RWPE2 (cell line): ENCODE results near the gene PAWR.

Experiments
- ATAC-seq: fragments of 200-7000 bp; cut with Tn5 transposase; 3 replicates; pipeline ENCODE4 v1.9.1; 2021; ENCODE audit warnings: low read depth
- DNase-seq: peaks from one replicate; pipeline ENCODE4 v3.0.0-alpha.2; 2020; ENCODE audit warnings: low spot score
- H3K27ac ChIP-seq: fragments of 450-650 bp; 2 replicates; pipeline ENCODE4 v1.5.1; 2017; ENCODE audit warnings: mild to moderate bottlenecking; ENCODE audit not compliant: poor library complexity, severe bottlenecking
- H3K27me3 ChIP-seq: fragments of 250-450 bp; sonication (Bioruptor Pico); 2 replicates; pipeline ENCODE4 v1.5.1; 2021; ENCODE audit warnings: mild to moderate bottlenecking, moderate library complexity; ENCODE audit not compliant: insufficient read depth, poor library complexity, severe bottlenecking
- H3K36me3 ChIP-seq: fragments of 250-450 bp; sonication (Bioruptor Pico); 2 replicates; pipeline ENCODE4 v1.5.1; 2020; ENCODE audit warnings: low read depth, mild to moderate bottlenecking, moderate library complexity
- H3K4me1 ChIP-seq: fragments of 250-450 bp; sonication (Bioruptor Pico); 2 replicates; pipeline ENCODE4 v1.5.1; 2021; ENCODE audit warnings: mild to moderate bottlenecking, moderate library complexity; ENCODE audit not compliant: insufficient read depth, poor library complexity, severe bottlenecking
- H3K4me3 ChIP-seq: fragments of 250-450 bp; sonication (Bioruptor Pico); 2 replicates; pipeline ENCODE4 v1.5.1; 2021; ENCODE audit warnings: mild to moderate bottlenecking, moderate library complexity; ENCODE audit not compliant: severe bottlenecking
- H3K9me3 ChIP-seq: fragments of 250-450 bp; sonication (Bioruptor Pico); 2 replicates; pipeline ENCODE4 v1.5.1; 2021; ENCODE audit warnings: mild to moderate bottlenecking, moderate library complexity; ENCODE audit not compliant: severe bottlenecking
- TF ChIP-seq, protein P1 (sequence below): fragments of 450-650 bp; IDR thresholded peaks from one replicate; pipeline ENCODE4 v1.5.1; 2017; ENCODE audit warnings: mild to moderate bottlenecking, moderate library complexity; ENCODE audit not compliant: poor library complexity, severe bottlenecking

PAWR gene

DNA sequence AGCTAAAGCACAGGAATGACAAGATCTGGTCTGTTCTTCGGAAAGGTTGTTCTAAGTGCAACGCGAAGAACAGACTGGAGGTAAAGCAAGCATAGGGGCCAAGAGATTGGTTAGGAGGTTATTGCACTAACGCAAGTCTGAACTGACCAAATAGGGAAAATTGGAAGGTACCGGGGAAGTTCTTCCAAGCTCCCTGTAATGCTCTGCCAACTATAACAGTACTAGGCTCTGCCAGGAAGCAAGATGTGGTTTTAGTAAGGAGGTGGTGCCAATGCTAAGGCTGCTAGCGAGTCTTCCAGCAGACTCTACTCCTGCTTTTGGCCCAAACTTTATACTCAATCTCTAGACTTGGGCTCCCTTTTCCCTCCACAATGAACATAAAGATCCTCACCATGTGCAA lies 138.6 kb downstream of the PAWR start:
- Histone ChIP-seq H3K27ac (no peak overlapping the region), H3K4me1 (peaks cover 20% of the 10 kb centered on the region), H3K36me3 (peaks cover 20% of the 10 kb centered on the region), H3K9me3 (no peaks in the 10 kb centered on the region), H3K27me3 (no peaks in the 10 kb centered on the region), H3K4me3 (no peak overlapping the region)
- no peak for ATAC-seq
- DNase-seq, result no peak
- TF ChIP-seq, protein P1, sequence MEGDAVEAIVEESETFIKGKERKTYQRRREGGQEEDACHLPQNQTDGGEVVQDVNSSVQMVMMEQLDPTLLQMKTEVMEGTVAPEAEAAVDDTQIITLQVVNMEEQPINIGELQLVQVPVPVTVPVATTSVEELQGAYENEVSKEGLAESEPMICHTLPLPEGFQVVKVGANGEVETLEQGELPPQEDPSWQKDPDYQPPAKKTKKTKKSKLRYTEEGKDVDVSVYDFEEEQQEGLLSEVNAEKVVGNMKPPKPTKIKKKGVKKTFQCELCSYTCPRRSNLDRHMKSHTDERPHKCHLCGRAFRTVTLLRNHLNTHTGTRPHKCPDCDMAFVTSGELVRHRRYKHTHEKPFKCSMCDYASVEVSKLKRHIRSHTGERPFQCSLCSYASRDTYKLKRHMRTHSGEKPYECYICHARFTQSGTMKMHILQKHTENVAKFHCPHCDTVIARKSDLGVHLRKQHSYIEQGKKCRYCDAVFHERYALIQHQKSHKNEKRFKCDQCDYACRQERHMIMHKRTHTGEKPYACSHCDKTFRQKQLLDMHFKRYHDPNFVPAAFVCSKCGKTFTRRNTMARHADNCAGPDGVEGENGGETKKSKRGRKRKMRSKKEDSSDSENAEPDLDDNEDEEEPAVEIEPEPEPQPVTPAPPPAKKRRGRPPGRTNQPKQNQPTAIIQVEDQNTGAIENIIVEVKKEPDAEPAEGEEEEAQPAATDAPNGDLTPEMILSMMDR, result no peak

DNA sequence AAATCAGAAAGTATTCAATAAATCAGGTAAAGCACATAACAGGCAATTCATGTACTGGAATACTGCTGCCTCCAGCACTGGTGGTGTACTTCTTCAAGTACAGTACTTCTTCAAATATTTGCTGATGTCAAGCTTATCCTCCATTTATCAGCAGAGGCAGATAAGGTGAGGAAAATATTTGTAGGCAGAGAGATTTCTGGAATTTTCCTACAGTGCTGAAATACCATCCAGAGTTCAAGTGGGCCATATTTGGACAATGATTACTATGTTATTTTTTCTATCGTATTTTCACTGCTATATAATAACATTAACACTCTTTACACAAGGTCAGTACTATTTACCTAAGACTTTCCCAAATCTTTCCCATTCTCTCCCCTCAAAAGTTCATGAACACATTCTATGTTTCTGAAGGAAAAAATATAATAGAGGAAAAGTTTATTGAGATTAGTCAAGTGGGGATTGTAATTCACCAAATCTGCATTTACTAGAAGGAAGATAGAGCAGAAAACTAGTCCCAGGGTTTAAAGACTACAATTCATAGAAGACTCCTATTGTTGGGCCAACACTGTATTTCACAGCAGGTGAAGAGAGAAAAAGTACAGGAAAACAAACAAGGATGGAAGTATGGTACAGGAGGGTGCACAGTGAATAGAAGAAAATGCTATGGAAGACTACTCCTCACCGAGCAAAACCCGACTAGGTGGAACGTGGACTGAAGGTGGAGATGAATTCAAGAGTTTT lies 141.1 kb downstream of the PAWR start:
- Histone ChIP-seq H3K4me1 (peaks cover 37% of the 10 kb centered on the region), H3K27ac (peak overlapping the region; percentile 99)

DNA sequence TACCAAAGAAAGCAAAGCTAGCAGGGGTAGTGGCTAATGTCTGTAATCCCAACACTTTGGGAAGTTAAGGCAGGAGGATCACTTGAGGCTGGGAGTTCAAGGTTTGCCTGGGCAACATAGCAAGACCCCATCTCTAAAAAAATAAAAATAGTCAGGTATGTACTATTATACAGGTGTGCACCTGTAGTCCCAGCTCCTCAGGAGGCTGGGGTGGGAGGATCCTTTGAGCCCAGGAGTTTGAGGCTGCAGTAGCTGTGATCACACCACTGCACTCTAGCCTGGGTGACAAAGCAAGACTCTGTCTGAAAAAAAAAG lies 142.2 kb downstream of the PAWR start:
- Histone ChIP-seq H3K36me3 (peaks cover 11% of the 10 kb centered on the region; the same call in 1 of the 2 replicates), H3K27me3 (no peaks in the 10 kb centered on the region), H3K4me1 (peaks cover 40% of the 10 kb centered on the region), H3K9me3 (no peaks in the 10 kb centered on the region), H3K4me3 (no peak overlapping the region), H3K27ac (peak overlapping the region; percentile 99)
- TF ChIP-seq, protein P1, result no peak
- DNase-seq (no peak), ATAC-seq (no peak)

More for the DNA sequence above, 141.1 kb downstream of the PAWR start:
- H3K4me3 ChIP-seq, result no peak overlapping the region
- TF ChIP-seq, protein P1, result no peak
- no peaks in the 10 kb centered on the region for H3K27me3 ChIP-seq
- no peak for DNase-seq
- H3K36me3 ChIP-seq, result peaks cover 14% of the 10 kb centered on the region
- ATAC-seq, result no peak
- H3K9me3 ChIP-seq, result no peaks in the 10 kb centered on the region

DNA sequence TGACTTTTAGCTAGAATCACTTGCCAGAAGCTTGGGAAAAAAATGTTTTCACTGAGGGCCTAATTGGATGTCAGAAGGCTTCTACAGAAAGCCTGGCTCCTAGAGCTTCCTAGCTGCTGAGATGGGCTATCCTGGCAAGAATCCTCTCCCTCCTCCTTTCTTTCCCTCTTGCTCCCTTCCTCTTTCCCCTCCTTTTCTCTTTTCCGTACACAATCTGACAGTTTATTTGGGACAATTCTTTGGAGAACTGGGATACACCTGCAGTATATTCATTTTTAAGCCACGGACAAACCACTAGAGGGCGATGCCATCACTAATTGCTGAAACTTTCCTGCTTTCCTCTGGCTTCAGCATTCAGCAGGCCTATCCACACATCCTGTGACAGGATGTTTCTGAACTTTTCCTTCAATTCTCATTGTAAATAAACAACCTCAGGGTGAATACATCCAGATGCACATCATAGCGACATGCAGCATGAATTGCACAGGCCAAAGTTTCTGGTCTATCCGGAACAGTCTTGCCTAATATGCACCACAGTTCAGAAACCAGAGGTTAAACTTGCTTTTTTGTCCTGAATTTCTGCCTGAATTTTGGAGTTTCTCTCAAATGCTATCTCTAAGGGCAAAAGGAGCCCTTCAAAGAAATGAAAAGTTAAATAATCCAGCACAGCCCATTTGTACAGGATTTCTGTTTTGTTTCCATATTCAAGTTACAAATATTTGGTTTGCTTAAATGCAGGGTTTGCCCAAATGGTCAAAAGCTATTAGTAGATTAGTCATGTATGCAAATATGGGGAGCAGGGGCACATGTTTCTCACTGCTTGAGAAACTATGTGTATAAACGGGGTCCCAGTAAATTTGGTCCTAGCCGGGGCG lies 142.8 kb downstream of the PAWR start:
- TF ChIP-seq, protein P1, result peak; percentile 94
- Histone ChIP-seq H3K27me3 (no peaks in the 10 kb centered on the region), H3K27ac (peak overlapping the region; percentile 99), H3K4me1 (peaks cover 44% of the 10 kb centered on the region), H3K4me3 (no peak overlapping the region), H3K36me3 (peaks cover 8% of the 10 kb centered on the region; the same call in 1 of the 2 replicates), H3K9me3 (no peaks in the 10 kb centered on the region)
- no peak for DNase-seq
- ATAC-seq, result peak; percentile 32
